Myocyte (in vitro differentiated cells): ENCODE results near the gene STAC2. TPM values are rescaled to one million over a fixed set of nuclear protein-coding genes. Genes with fewer than 3 reads are reported as not detected.
"Not testable (repeated sequence)": the region's sequence is repeated elsewhere in the genome, so short reads cannot be mapped to it uniquely, and the experiment has no call there.

Source experiments
- DNase-seq: peaks from one replicate; pipeline ENCODE4 v3.0.0-alpha.2; 2012; ENCODE audit warnings: low read depth
- polyA plus RNA-seq: library from polyadenylated mRNA; unstranded; fragments of >200 nt; gene quantifications from one replicate; pipeline ENCODE4 v1.2.1, GENCODE V29; 2012; ENCODE audit warnings: missing spikeins
- total RNA-seq: library from RNA; depleted of rRNA; stranded (reverse); fragments of >200 nt; gene quantifications from 2 replicates; pipeline ENCODE4 v1.2.3, GENCODE V29; 2014

Gene STAC2
- total RNA-seq, result 0.11 and 0.16 TPM in 2 replicates
- 0.47 TPM for polyA plus RNA-seq

GRCh38 chr17:39225308-39225958 lies at the start of gene STAC2:
Gene STAC2 (minus strand): TSS chr17:39225945. CDS start chr17:39225502, 443 bp downstream.
- DNase-seq, result no peak

GRCh38 chr17:39271546-39271945 lies 45.8 kb upstream of the STAC2 start:
- no peak for DNase-seq

- DNase-seq, result peak; percentile 13
These were observed 45.2 kb upstream of the STAC2 start for GRCh38 chr17:39270923-39271322.

- peak; percentile 9 for DNase-seq
These were observed 38.4 kb upstream of the STAC2 start for GRCh38 chr17:39264119-39264518.

- no peak for DNase-seq
These were observed 35.5 kb upstream of the STAC2 start for GRCh38 chr17:39261286-39261685.

- DNase-seq, result no peak
These were observed 27.2 kb upstream of the STAC2 start for GRCh38 chr17:39252788-39253460.

- DNase-seq, result no peak
These were observed 26.3 kb upstream of the STAC2 start for GRCh38 chr17:39251997-39252396.

- not testable (repeated sequence) for DNase-seq
These were observed 24.3 kb upstream of the STAC2 start for GRCh38 chr17:39250076-39250475.

- DNase-seq, result no peak
These were observed 20.5 kb upstream of the STAC2 start for GRCh38 chr17:39246274-39246673.

- DNase-seq, result peak; percentile 85
These were observed 19.1 kb upstream of the STAC2 start for GRCh38 chr17:39244600-39245570.

GRCh38 chr17:39244016-39244599 lies 18.4 kb upstream of the STAC2 start:
- DNase-seq, result no peak

GRCh38 chr17:39243155-39243554 lies 17.4 kb upstream of the STAC2 start:
- DNase-seq, result no peak

GRCh38 chr17:39240631-39241030 lies 14.9 kb upstream of the STAC2 start:
- DNase-seq, result no peak

- no peak for DNase-seq
These were observed 14.0 kb upstream of the STAC2 start for GRCh38 chr17:39239640-39240314.

- peak; percentile 65 for DNase-seq
These were observed 12.7 kb upstream of the STAC2 start for GRCh38 chr17:39238311-39238972.

GRCh38 chr17:39237586-39237985 lies 11.8 kb upstream of the STAC2 start:
- no peak for DNase-seq

GRCh38 chr17:39236981-39237441 lies 11.3 kb upstream of the STAC2 start:
- DNase-seq, result no peak

GRCh38 chr17:39236450-39236927 lies 10.7 kb upstream of the STAC2 start:
- no peak for DNase-seq

GRCh38 chr17:39235555-39236449 lies 10.1 kb upstream of the STAC2 start:
- peak; percentile 52 for DNase-seq
